A549 (cell line): Measurements from ENCODE around the gene HLCS. TPM values are rescaled to one million over a fixed set of nuclear protein-coding genes. Genes with fewer than 3 reads are reported as not detected.

Source experiments
- ATAC-seq, 2 experiments: fragments of 200-7000 bp in 1 of 2; fragments of >200 bp in 1 of 2; cut with Nextera tagmentation in 1 of 2; cut with Tn5 transposase in 1 of 2; 3 replicates each; pipeline versions ENCODE4 v1.8.0 to v1.9.1; 2018 to 2020; ENCODE audit warnings: mild to moderate bottlenecking in 1 of 2, moderate library complexity in 1 of 2
- CTCF ChIA-PET: fragments of 300-600 bp; sonication (Branson Sonifier 250); formaldehyde crosslinking; extraction: SDS; loops from one replicate; lab custom pipeline; 2021; ENCODE audit warnings: antibody characterized with exemption, inconsistent platforms; lab: Yijun Ruan, JAX
- POLR2A ChIA-PET: fragments of 350-600 bp; formaldehyde crosslinking; extraction: SDS; loops from one replicate; lab custom pipeline; 2021; ENCODE audit warnings: antibody characterized with exemption, inconsistent platforms; lab: Yijun Ruan, JAX
- DNase-seq, 2 experiments: peaks; one replicate each; pipeline versions ENCODE4 v3.0.0 to v3.0.0-alpha.2; 2011 to 2016; ENCODE audit warnings: low read depth in 1 of 2, low spot score in 1 of 2
- FAIRE-seq: peaks from 2 replicates; lab custom pipeline; 2011; peaks lifted over from hg19 to GRCh38; lab: Jason Lieb, UNC
- H3K27ac ChIP-seq, 2 experiments: fragments of >200 bp; sonication (Bioruptor Twin); formaldehyde crosslinking; 3 replicates each; pipeline ENCODE4 v1.5.1; 2016 to 2017
- H3K4me1 ChIP-seq: fragments of >200 bp; sonication (Bioruptor Twin); formaldehyde crosslinking; 3 replicates; pipeline ENCODE4 v1.6.1; 2016
- H3K4me2 ChIP-seq: fragments of >200 bp; sonication (Bioruptor Twin); formaldehyde crosslinking; 3 replicates; pipeline ENCODE4 v1.6.1; 2016
- H3K4me3 ChIP-seq: fragments of >200 bp; sonication (Bioruptor Twin); formaldehyde crosslinking; 3 replicates; pipeline ENCODE4 v1.5.1; 2016
- H3K9me3 ChIP-seq: fragments of >200 bp; sonication (Bioruptor Twin); formaldehyde crosslinking; 3 replicates; pipeline ENCODE4 v1.6.1; 2016
- ATOH8 ChIP-seq: fragments of 250-450 bp; sonication (Bioruptor Pico); IDR thresholded peaks from 2 replicates; pipeline ENCODE4 v1.5.0; 2020; ENCODE audit warnings: low read depth, mild to moderate bottlenecking, moderate library complexity
- BCL3 ChIP-seq: fragments of >200 bp; sonication (Bioruptor Twin); formaldehyde crosslinking; IDR thresholded peaks from 3 replicates; pipeline ENCODE4 v1.6.1; 2016
- BHLHE40 ChIP-seq: IDR thresholded peaks from 2 replicates; pipeline ENCODE4 v1.6.1; 2012; ENCODE audit warnings: low read depth, low read length, inconsistent platforms
- CBX8 ChIP-seq: fragments of 200-600 bp; sonication (generic); IDR thresholded peaks from 2 replicates; pipeline ENCODE4 v1.6.1; 2016
- CHD4 ChIP-seq: fragments of 200-600 bp; sonication (generic); IDR thresholded peaks from 2 replicates; pipeline ENCODE4 v1.6.1; 2016; ENCODE audit warnings: antibody characterized with exemption, mild to moderate bottlenecking, borderline replicate concordance
- CTCF ChIP-seq: fragments of >200 bp; sonication (Bioruptor Twin); formaldehyde crosslinking; IDR thresholded peaks from 3 replicates; pipeline ENCODE4 v1.5.1; 2016
- E2F6 ChIP-seq: IDR thresholded peaks from 2 replicates; pipeline ENCODE4 v1.6.1; 2012; ENCODE audit warnings: low read depth, borderline replicate concordance
- EHF ChIP-seq: fragments of 250-450 bp; sonication (Bioruptor Pico); IDR thresholded peaks from 2 replicates; pipeline ENCODE4 v1.5.0; 2020; ENCODE audit warnings: mild to moderate bottlenecking
- EHMT2 ChIP-seq: fragments of 200-600 bp; sonication (generic); IDR thresholded peaks from 2 replicates; pipeline ENCODE4 v1.6.1; 2016; ENCODE audit warnings: antibody characterized with exemption, low read depth, mild to moderate bottlenecking, moderate library complexity
- ESRRA ChIP-seq: fragments of 150-350 bp; IDR thresholded peaks from 2 replicates; pipeline ENCODE4 v1.6.1; 2014; ENCODE audit warnings: mild to moderate bottlenecking, low read length, borderline replicate concordance
- FOSL2 ChIP-seq, 2 experiments: fragments of 450-650 bp in 1 of 2; fragments of >200 bp in 1 of 2; sonication (Bioruptor Twin) in 1 of 2; formaldehyde crosslinking; IDR thresholded peaks; 2 replicates each; pipeline versions ENCODE4 v1.5.0 to v1.6.1; 2016 to 2020; ENCODE audit warnings: mild to moderate bottlenecking in 1 of 2, moderate library complexity in 1 of 2
- FOXS1 ChIP-seq: fragments of 250-450 bp; sonication (Bioruptor Pico); IDR thresholded peaks from 2 replicates; pipeline ENCODE4 v1.5.0; 2020; ENCODE audit warnings: mild to moderate bottlenecking, moderate library complexity
- GATA3 ChIP-seq: IDR thresholded peaks from 2 replicates; pipeline ENCODE4 v1.6.1; 2012; ENCODE audit warnings: borderline replicate concordance
- HES2 ChIP-seq: fragments of >200 bp; sonication (Bioruptor Twin); formaldehyde crosslinking; IDR thresholded peaks from 2 replicates; pipeline ENCODE4 v1.6.1; 2016
- HEYL ChIP-seq: fragments of 250-450 bp; sonication (Bioruptor Pico); IDR thresholded peaks from 2 replicates; pipeline ENCODE4 v1.8.0; 2021; ENCODE audit warnings: mild to moderate bottlenecking, moderate library complexity
- HMGXB4 ChIP-seq: fragments of 250-450 bp; sonication (Bioruptor Pico); IDR thresholded peaks from 2 replicates; pipeline ENCODE4 v1.5.0; 2021; ENCODE audit warnings: mild to moderate bottlenecking, moderate library complexity, borderline replicate concordance
- HOXB13 ChIP-seq: fragments of 250-450 bp; sonication (Bioruptor Pico); IDR thresholded peaks from 2 replicates; pipeline ENCODE4 v1.5.0; 2020; ENCODE audit warnings: low read depth, mild to moderate bottlenecking, moderate library complexity
- JUNB ChIP-seq: fragments of >200 bp; sonication (Bioruptor Twin); formaldehyde crosslinking; IDR thresholded peaks from 2 replicates; pipeline ENCODE4 v1.6.1; 2016
- KDM1A ChIP-seq: fragments of 200-600 bp; sonication (generic); IDR thresholded peaks from 2 replicates; pipeline ENCODE4 v1.6.1; 2016; ENCODE audit warnings: low read depth, mild to moderate bottlenecking
- MAZ ChIP-seq: fragments of 150-350 bp; IDR thresholded peaks from 2 replicates; pipeline ENCODE4 v1.6.1; 2014; ENCODE audit warnings: antibody characterized with exemption, low read depth, low read length, borderline replicate concordance
- MYC ChIP-seq: IDR thresholded peaks from 2 replicates; pipeline ENCODE4 v1.6.1; 2012; ENCODE audit warnings: mild to moderate bottlenecking, inconsistent platforms, low read length, improper control_type of control experiment, borderline replicate concordance
- NPAS2 ChIP-seq: fragments of 250-450 bp; sonication (Bioruptor Pico); IDR thresholded peaks from 2 replicates; pipeline ENCODE4 v1.8.0; 2022; ENCODE audit warnings: mild to moderate bottlenecking, moderate library complexity, borderline replicate concordance
- PBX3 ChIP-seq: IDR thresholded peaks from 2 replicates; pipeline ENCODE4 v1.6.1; 2012
- RARB ChIP-seq: fragments of 250-450 bp; sonication (Bioruptor Pico); IDR thresholded peaks from 2 replicates; pipeline ENCODE4 v1.8.0; 2021; ENCODE audit warnings: mild to moderate bottlenecking, moderate library complexity
- RCOR1 ChIP-seq: fragments of 150-350 bp; IDR thresholded peaks from 2 replicates; pipeline ENCODE4 v1.6.1; 2014; ENCODE audit warnings: antibody characterized with exemption, low read length, low read depth
- RFX5 ChIP-seq: fragments of 450-650 bp; IDR thresholded peaks from 2 replicates; pipeline ENCODE4 v1.7.1; 2014; ENCODE audit warnings: antibody characterized with exemption, mild to moderate bottlenecking, moderate library complexity
- RNF2 ChIP-seq: fragments of 200-600 bp; sonication (generic); IDR thresholded peaks from 2 replicates; pipeline ENCODE4 v1.6.1; 2016; ENCODE audit warnings: low read depth, mild to moderate bottlenecking, antibody characterized with exemption, moderate library complexity, borderline replicate concordance
- WGBS: methylation state at CpG from one replicate; pipeline ENCODE4 v1.1.6; 2017; ENCODE audit errors: missing lambda C conversion rate; 5-methylcytosine and 5-hydroxymethylcytosine counted together
- polyA plus RNA-seq, 4 experiments: library from polyadenylated mRNA; depleted of rRNA in 3 of 4; stranded (reverse); fragments of >200 nt; fragmentation: RNase III in 1 of 4; extraction: RNeasy Plus Mini Kit Qiagen cat#74134 plus additional on column Dnase treatment in 1 of 4; gene quantifications; 2 replicates in 3 of 4; 3 replicates in 1 of 4; pipeline ENCODE4 v1.2.3, GENCODE V29; 2011 to 2017

Gene HLCS
- polyA plus RNA-seq, 2 of the 4 experiments (the other 2 are of a cell fraction), result 8.4 to 24.3 TPM

GRCh38 chr21:36798491-36798890 lies 168.0 kb downstream of the HLCS start:
- POLR2A ChIA-PET, result no interaction called here
- Histone ChIP-seq H3K4me1 (no peaks in the 10 kb centered on the region), H3K27ac (no peak overlapping the region), H3K9me3 (peaks cover 22% of the 10 kb centered on the region)
- DNase-seq (no peak), FAIRE-seq (no peak)
- TF ChIP-seq NPAS2 (no peak), ATOH8 (CRISPR knock-in tag) (no peak), FOSL2 (IDR thresholded peaks at IDR 0.05) (no peak), FOSL2 (CRISPR knock-in tag; IDR thresholded peaks at IDR 0.05) (no peak), RCOR1 (no peak), CTCF (no peak), HES2 (no peak), E2F6 (no peak), PBX3 (no peak), EHMT2 (no peak), RNF2 (no peak), HMGXB4 (no peak), MAZ (no peak), BCL3 (no peak), CHD4 (no peak), BHLHE40 (no peak), RARB (no peak), CBX8 (no peak), MYC (no peak), KDM1A (no peak)
- TF ChIP-seq, all 56 proteins: peak for 0
- Histone ChIP-seq H3K4me2 (no peak overlapping the region), H3K4me3 (no peak overlapping the region)
- CTCF ChIA-PET, result no interaction called here
- ATAC-seq, result no peak

- FAIRE-seq (no peak), DNase-seq (no peak), ATAC-seq (no peak)
- 82% methylated on average over 2 of the region's 2 CpGs for WGBS
- peaks cover 10% of the 10 kb centered on the region; the same call in 2 of the 3 replicates for H3K4me1 ChIP-seq
- H3K4me2 ChIP-seq, result no peak overlapping the region
- H3K27ac ChIP-seq, result no peak overlapping the region
- POLR2A ChIA-PET, result no interaction called here
- no peak for TF ChIP-seq RCOR1
- TF ChIP-seq RFX5, result no peak
- no peak for TF ChIP-seq HOXB13 (CRISPR knock-in tag)
- TF ChIP-seq JUNB, result no peak
- TF ChIP-seq EHF, result no peak
- TF ChIP-seq NPAS2, result no peak
- no peak for TF ChIP-seq HEYL (CRISPR knock-in tag)
- no peak for TF ChIP-seq FOXS1 (CRISPR knock-in tag)
- no peak for TF ChIP-seq ESRRA
- TF ChIP-seq GATA3, result no peak
- no peak for TF ChIP-seq CTCF
- peaks cover 22% of the 10 kb centered on the region for H3K9me3 ChIP-seq
- CTCF ChIA-PET, result interaction anchor here (0.7 kb wide), 1 partner anchor 7 kb away, joined by 4 read pairs; no protein-coding TSS in a partner anchor
- no peak overlapping the region for H3K4me3 ChIP-seq
These were observed 170.4 kb downstream of the HLCS start for GRCh38 chr21:36796070-36796469.
